Prostate gland (tissue), 2 donors: ENCODE measurements around the gene TEK. TPM values are rescaled to one million over a fixed set of nuclear protein-coding genes. Genes with fewer than 3 reads are reported as not detected.

ENCODE experiments used
- DNase-seq: peaks from one replicate; pipeline ENCODE4 v3.0.0-alpha.2; 2019; ENCODE audit warnings: low spot score
- H3K27ac ChIP-seq, 2 donors: fragments of 200-600 bp; sonication (generic); 2 replicates each; pipeline ENCODE4 v1.5.1; 2017 to 2019
- H3K27me3 ChIP-seq: fragments of 200-600 bp; sonication (generic); replicated peaks from 2 replicates; pipeline ENCODE4 v1.5.1; 2019; ENCODE audit not compliant: insufficient read depth
- H3K36me3 ChIP-seq, 2 donors: fragments of 200-600 bp; sonication (generic); 1 replicate in 1 of 2; 2 replicates in 1 of 2; pipeline versions ENCODE4 v1.5.1 to v1.8.1; 2017 to 2019
- H3K4me1 ChIP-seq: fragments of 200-600 bp; sonication (generic); replicated peaks from 2 replicates; pipeline ENCODE4 v1.5.1; 2019
- H3K4me3 ChIP-seq, 2 donors: fragments of 200-600 bp; sonication (generic); 2 replicates each; pipeline ENCODE4 v1.5.1; 2017 to 2019
- H3K9me3 ChIP-seq: fragments of 200-600 bp; sonication (generic); 2 replicates; pipeline ENCODE4 v1.5.1; 2017
- POLR2A ChIP-seq: fragments of 450-650 bp; IDR thresholded peaks from one replicate; pipeline ENCODE4 v1.6.1; 2016; ENCODE audit warnings: antibody characterized with exemption, mild to moderate bottlenecking
- POLR2AphosphoS5 ChIP-seq: sonication (generic); formaldehyde crosslinking; IDR thresholded peaks from one replicate; pipeline ENCODE4 v1.6.1; 2017; ENCODE audit warnings: antibody characterized with exemption
- WGBS: methylation state at CpG from one replicate; pipeline ENCODE4 v1.1.5; 2018; 5-methylcytosine and 5-hydroxymethylcytosine counted together
- intact Hi-C: fragments of 100-400 bp; cut with DNase I; formaldehyde crosslinking; loops from one replicate; pipeline ENCODE4 v1.14.2; 2022
- total RNA-seq, 2 donors: library from RNA; depleted of rRNA; stranded (reverse); fragments of >200 nt; gene quantifications; one replicate each; pipeline ENCODE4 v1.1.0, GENCODE V29; 2016
- TF ChIP-seq, protein P1 (sequence below), 4 experiments: fragments of 200-600 bp in 2 of 4; fragments of 450-650 bp in 2 of 4; sonication (generic) in 2 of 4; IDR thresholded peaks; 1 replicate in 3 of 4; 2 replicates in 1 of 4; pipeline ENCODE4 v1.5.1; 2016 to 2019; ENCODE audit warnings: antibody characterized with exemption in 4 of 4, mild to moderate bottlenecking in 2 of 4, moderate library complexity in 2 of 4

The TEK gene
- total RNA-seq, 2 donors from 2014 or later = 3.5 to 5.5 TPM

DNA sequence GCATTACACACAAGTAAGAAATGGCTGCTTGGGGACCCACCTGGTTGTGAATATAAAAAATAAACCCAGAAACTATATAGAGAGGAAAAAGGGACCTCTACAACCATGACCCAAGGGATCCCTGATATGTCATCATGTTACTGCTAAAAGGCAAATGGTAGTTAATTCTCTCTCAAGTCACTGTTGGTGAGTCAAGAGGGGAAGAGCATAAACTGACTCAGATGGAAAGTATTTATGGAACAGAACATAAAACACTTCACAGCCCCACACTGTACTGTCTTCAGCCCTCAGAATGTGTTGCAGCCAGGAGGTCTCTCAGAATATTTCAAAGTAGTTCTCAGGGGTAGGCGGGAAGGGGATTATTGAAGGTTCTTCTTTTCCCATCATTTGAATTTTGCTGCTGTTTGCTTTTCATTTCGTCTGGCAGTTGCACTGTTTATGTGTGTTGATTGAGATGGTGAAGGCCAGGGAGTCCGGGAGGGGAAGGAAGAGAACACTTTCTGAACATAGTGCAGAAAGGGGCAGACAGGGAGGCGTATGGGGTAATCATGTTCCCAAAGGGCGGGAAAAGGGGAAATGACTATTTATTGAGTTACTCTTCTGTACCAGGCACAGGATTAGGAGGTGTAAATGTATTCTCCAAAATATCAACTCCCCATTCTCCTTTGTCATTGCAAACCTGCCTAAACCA, 85.5 kb downstream of the TEK start:
- whole genome bisulfite sequencing = 67% methylated on average over 5 of the region's 5 CpGs
- Histone ChIP-seq H3K9me3 (no peaks in the 10 kb centered on the region), H3K36me3 (no peaks in the 10 kb centered on the region), H3K4me1 (no peaks in the 10 kb centered on the region), H3K4me3 (no peak overlapping the region), H3K27ac (no peak overlapping the region), H3K27me3 (no peaks in the 10 kb centered on the region)
- no peak for DNase-seq
- TF ChIP-seq, protein P1, sequence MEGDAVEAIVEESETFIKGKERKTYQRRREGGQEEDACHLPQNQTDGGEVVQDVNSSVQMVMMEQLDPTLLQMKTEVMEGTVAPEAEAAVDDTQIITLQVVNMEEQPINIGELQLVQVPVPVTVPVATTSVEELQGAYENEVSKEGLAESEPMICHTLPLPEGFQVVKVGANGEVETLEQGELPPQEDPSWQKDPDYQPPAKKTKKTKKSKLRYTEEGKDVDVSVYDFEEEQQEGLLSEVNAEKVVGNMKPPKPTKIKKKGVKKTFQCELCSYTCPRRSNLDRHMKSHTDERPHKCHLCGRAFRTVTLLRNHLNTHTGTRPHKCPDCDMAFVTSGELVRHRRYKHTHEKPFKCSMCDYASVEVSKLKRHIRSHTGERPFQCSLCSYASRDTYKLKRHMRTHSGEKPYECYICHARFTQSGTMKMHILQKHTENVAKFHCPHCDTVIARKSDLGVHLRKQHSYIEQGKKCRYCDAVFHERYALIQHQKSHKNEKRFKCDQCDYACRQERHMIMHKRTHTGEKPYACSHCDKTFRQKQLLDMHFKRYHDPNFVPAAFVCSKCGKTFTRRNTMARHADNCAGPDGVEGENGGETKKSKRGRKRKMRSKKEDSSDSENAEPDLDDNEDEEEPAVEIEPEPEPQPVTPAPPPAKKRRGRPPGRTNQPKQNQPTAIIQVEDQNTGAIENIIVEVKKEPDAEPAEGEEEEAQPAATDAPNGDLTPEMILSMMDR (IDR thresholded peaks at IDR 0.05) = no peak
- TF ChIP-seq POLR2AphosphoS5 = no peak
- no peak for TF ChIP-seq POLR2A
- intact Hi-C loops = no loop called here

DNA sequence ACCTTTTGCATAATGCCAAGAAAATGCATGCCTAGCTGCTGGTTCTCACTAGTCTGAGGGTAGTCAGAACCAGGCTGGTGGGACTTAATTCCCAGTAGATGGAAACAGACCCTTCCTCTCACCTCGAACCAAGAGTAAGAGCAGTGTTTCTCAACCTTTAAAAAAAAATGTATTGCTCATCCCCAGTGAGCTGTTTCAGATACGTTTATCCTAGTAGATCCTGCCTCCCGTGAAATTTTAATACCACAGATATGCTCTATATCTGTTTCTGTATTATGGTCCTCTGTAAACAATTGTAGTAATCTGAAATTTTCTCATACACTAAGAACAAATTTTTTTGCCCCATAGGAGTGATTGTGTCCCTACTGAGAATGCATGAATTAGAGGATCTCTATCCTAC, 86.2 kb downstream of the TEK start:
- H3K27me3 ChIP-seq = no peaks in the 10 kb centered on the region
- H3K36me3 ChIP-seq = no peaks in the 10 kb centered on the region
- WGBS = 88% methylated on average over 3 of the region's 3 CpGs
- no peak overlapping the region for H3K4me3 ChIP-seq
- H3K9me3 ChIP-seq = no peaks in the 10 kb centered on the region
- H3K4me1 ChIP-seq = no peaks in the 10 kb centered on the region
- intact Hi-C loops = no loop called here
- H3K27ac ChIP-seq = no peak overlapping the region
- TF ChIP-seq POLR2AphosphoS5 (no peak), POLR2A (no peak)
- TF ChIP-seq, protein P1 (IDR thresholded peaks at IDR 0.05) = no peak
- no peak for DNase-seq

DNA sequence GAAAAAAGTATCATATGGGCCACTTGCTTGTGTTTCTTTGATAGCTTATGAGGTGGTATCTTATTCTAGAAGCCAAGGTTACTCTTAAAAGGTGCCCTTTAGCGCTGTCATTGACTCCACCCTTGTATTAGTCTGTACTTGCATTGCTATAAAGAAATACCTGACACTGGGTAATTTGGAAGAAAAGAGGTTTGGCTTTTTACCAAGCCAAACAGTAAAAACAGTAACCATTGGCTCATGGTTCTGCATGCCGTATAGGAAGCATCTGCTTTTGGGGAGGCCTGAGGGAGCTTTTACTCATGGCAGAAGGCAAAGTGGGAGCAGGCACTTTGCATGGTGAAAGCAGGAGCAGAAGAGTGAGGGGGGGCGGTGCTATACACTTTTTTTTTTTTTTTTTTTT, 87.4 kb downstream of the TEK start:
- intact Hi-C loops = no loop called here
- H3K4me3 ChIP-seq = no peak overlapping the region
- TF ChIP-seq POLR2A (no peak), POLR2AphosphoS5 (no peak)
- TF ChIP-seq, protein P1 (IDR thresholded peaks at IDR 0.05) = no peak
- 58% methylated on average over 3 of the region's 3 CpGs for WGBS
- DNase-seq = no peak
- H3K4me1 ChIP-seq = no peaks in the 10 kb centered on the region
- no peak overlapping the region for H3K27ac ChIP-seq
- H3K36me3 ChIP-seq = no peaks in the 10 kb centered on the region
- no peaks in the 10 kb centered on the region for H3K27me3 ChIP-seq
- no peaks in the 10 kb centered on the region for H3K9me3 ChIP-seq

DNA sequence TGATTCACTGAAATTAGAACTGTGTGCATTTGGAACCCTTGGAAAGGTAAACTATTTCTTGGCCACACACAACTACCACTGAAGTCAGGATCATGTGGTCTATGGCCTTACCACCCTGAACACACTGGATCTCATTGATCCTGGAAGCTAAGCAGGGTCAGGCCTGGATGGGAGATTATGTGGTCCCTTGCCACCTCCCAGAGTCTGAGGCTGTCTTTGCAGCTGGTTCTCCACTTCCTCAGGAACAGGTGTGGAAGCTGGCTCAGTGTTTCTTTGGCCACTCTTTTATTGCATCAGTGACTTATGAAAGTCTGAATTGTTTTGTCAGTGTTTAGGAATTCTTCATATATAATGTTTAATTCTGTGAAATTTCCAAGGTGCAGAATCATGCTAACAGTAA, 89.2 kb downstream of the TEK start:
- Histone ChIP-seq H3K4me3 (no peak overlapping the region), H3K36me3 (no peaks in the 10 kb centered on the region), H3K27me3 (no peaks in the 10 kb centered on the region), H3K27ac (no peak overlapping the region), H3K4me1 (no peaks in the 10 kb centered on the region), H3K9me3 (no peaks in the 10 kb centered on the region)
- DNase-seq = no peak
- intact Hi-C loops = no loop called here
- no peak for TF ChIP-seq POLR2AphosphoS5
- TF ChIP-seq, protein P1 (IDR thresholded peaks at IDR 0.05) = no peak

DNA sequence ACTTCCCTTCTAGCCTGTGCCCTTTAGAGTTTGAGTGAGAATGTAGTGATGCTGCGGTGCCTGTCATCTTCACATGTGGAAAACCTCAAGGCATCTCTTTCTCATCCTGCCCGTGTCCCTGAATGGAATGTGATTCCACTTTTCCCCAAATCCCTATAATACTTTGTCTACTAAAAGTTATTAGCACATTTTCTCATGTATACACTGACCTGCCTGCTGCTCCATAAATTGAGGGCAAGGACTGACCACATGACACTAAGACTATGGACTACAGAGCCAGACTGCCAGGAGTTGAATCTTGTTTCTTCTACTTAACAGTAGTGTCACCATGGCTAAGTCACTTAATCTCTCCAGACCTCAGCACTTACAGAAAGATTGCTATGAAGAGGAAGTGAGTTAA, 93.0 kb downstream of the TEK start:
- Histone ChIP-seq H3K36me3 (no peaks in the 10 kb centered on the region), H3K9me3 (no peaks in the 10 kb centered on the region), H3K4me1 (no peaks in the 10 kb centered on the region), H3K4me3 (no peak overlapping the region), H3K27me3 (no peaks in the 10 kb centered on the region), H3K27ac (no peak overlapping the region)
- no peak for DNase-seq
- WGBS = 56% methylated on average over 2 of the region's 2 CpGs
- TF ChIP-seq POLR2A (no peak), POLR2AphosphoS5 (no peak)
- TF ChIP-seq, protein P1 (IDR thresholded peaks at IDR 0.05) = no peak
- intact Hi-C loops = no loop called here
